Keratinocyte (primary cell): ENCODE results near the gene CFAP20. TPM values are rescaled to one million over a fixed set of nuclear protein-coding genes. Genes with fewer than 3 reads are reported as not detected.
A peak's percentile ranks its signal among the peaks of the same experiment; 100 is the strongest.

Experiments
- DNase-seq: peaks from one replicate; pipeline ENCODE4 v3.0.0-alpha.2; 2011; ENCODE audit warnings: low read depth, missing footprints, low spot score
- FAIRE-seq: peaks from 2 replicates; lab custom pipeline; 2011; peaks lifted over from hg19 to GRCh38; lab: Jason Lieb, UNC
- H2AFZ ChIP-seq: 2 replicates; pipeline ENCODE4 v1.6.0; 2012; ENCODE audit warnings: low read length, control low read depth, inconsistent platforms; ENCODE audit not compliant: control insufficient read depth
- H3K27ac ChIP-seq: 2 replicates; pipeline ENCODE4 v1.5.1; 2011; ENCODE audit warnings: low read length; ENCODE audit not compliant: control insufficient read depth, insufficient read depth
- H3K27me3 ChIP-seq: 3 replicates; pipeline ENCODE4 v1.6.0; 2011; ENCODE audit warnings: low read length; ENCODE audit not compliant: control insufficient read depth, insufficient read depth; ENCODE audit errors: extremely low read depth
- H3K36me3 ChIP-seq, 2 experiments: 2 replicates in 1 of 2; 3 replicates in 1 of 2; pipeline ENCODE4 v1.5.1; 2011; ENCODE audit warnings: low read length in 2 of 2, mild to moderate bottlenecking in 1 of 2; ENCODE audit not compliant: control insufficient read depth in 2 of 2, insufficient read depth in 2 of 2; ENCODE audit errors: extremely low read depth in 1 of 2
- H3K4me1 ChIP-seq: 3 replicates; pipeline ENCODE4 v1.5.1; 2011; ENCODE audit warnings: low read length; ENCODE audit not compliant: control insufficient read depth, insufficient read depth; ENCODE audit errors: extremely low read depth
- H3K4me2 ChIP-seq: 3 replicates; pipeline ENCODE4 v1.6.0; 2011; ENCODE audit warnings: low read depth, low read length; ENCODE audit not compliant: control insufficient read depth, insufficient read depth; ENCODE audit errors: extremely low read depth
- H3K4me3 ChIP-seq, 3 experiments: fragments of 200-600 bp in 1 of 3; sonication (generic) in 1 of 3; 2 replicates in 2 of 3; 3 replicates in 1 of 3; pipeline ENCODE4 v1.5.1; 2011 to 2016; ENCODE audit warnings: low read length in 3 of 3, mild to moderate bottlenecking in 3 of 3, control low read depth in 2 of 3, inconsistent platforms in 1 of 3, low read depth in 1 of 3, mixed read lengths in 1 of 3, mixed run types in 1 of 3, moderate library complexity in 1 of 3; ENCODE audit not compliant: control insufficient read depth in 2 of 3, insufficient read depth in 2 of 3; ENCODE audit errors: extremely low read depth in 1 of 3
- H3K79me2 ChIP-seq: 2 replicates; pipeline ENCODE4 v1.6.0; 2012; ENCODE audit warnings: low read length; ENCODE audit not compliant: control insufficient read depth, insufficient read depth
- H3K9ac ChIP-seq: 3 replicates; pipeline ENCODE4 v1.6.0; 2011; ENCODE audit warnings: low read length; ENCODE audit not compliant: control insufficient read depth, insufficient read depth; ENCODE audit errors: extremely low read depth
- H3K9me1 ChIP-seq: 3 replicates; pipeline ENCODE4 v1.6.0; 2011; ENCODE audit warnings: low read length; ENCODE audit not compliant: control insufficient read depth, insufficient read depth; ENCODE audit errors: extremely low read depth
- H3K9me3 ChIP-seq: 2 replicates; pipeline ENCODE4 v1.5.1; 2012; ENCODE audit warnings: low read depth, low read length; ENCODE audit not compliant: control insufficient read depth
- H4K20me1 ChIP-seq: 3 replicates; pipeline ENCODE4 v1.6.0; 2011; ENCODE audit warnings: low read length; ENCODE audit not compliant: control insufficient read depth, insufficient read depth; ENCODE audit errors: extremely low read depth
- EZH2 ChIP-seq: IDR thresholded peaks from one replicate; pipeline ENCODE4 v1.6.1; 2012; ENCODE audit warnings: inconsistent platforms, mild to moderate bottlenecking, low read length, moderate library complexity
- dilution Hi-C: fragments of 300-500 bp; cut with MboI; formaldehyde crosslinking; loops from one replicate; pipeline ENCODE4 v1.7.0; 2020; ENCODE audit warnings: low sequenced_read_pairs; ENCODE audit not compliant: extremely low pct_ligation_motif_present
- polyA plus RNA-seq, 5 experiments: library from polyadenylated mRNA; depleted of rRNA in 3 of 5; stranded (reverse) in 3 of 5; stranded (forward) in 1 of 5; unstranded in 1 of 5; fragments of >200 nt; gene quantifications; 1 replicate in 1 of 5; 2 replicates in 3 of 5; 3 replicates in 1 of 5; pipeline versions ENCODE4 v1.2.1 to v1.2.3, GENCODE V29; 2011 to 2012; ENCODE audit warnings: missing spikeins in 2 of 5, low read depth in 1 of 5, low replicate concordance in 1 of 5
- TF ChIP-seq, protein P1 (sequence below), 3 experiments: IDR thresholded peaks in 1 of 3; conservative IDR thresholded peaks in 1 of 3; optimal IDR thresholded peaks in 1 of 3; 2 replicates in 2 of 3; 3 replicates in 1 of 3; pipeline versions ENCODE3 to v1.5.1; 2011; ENCODE audit warnings: low read length in 3 of 3, mild to moderate bottlenecking in 3 of 3, moderate library complexity in 2 of 3, control low read depth in 1 of 3, inconsistent platforms in 1 of 3; ENCODE audit not compliant: insufficient read depth in 2 of 3; ENCODE audit errors: extremely low read depth in 1 of 3

CFAP20 gene
- polyA plus RNA-seq, 1 donor (not counting 4 experiments of a cell fraction or from before 2014, with no cell fraction given), result 52.0 TPM

DNA sequence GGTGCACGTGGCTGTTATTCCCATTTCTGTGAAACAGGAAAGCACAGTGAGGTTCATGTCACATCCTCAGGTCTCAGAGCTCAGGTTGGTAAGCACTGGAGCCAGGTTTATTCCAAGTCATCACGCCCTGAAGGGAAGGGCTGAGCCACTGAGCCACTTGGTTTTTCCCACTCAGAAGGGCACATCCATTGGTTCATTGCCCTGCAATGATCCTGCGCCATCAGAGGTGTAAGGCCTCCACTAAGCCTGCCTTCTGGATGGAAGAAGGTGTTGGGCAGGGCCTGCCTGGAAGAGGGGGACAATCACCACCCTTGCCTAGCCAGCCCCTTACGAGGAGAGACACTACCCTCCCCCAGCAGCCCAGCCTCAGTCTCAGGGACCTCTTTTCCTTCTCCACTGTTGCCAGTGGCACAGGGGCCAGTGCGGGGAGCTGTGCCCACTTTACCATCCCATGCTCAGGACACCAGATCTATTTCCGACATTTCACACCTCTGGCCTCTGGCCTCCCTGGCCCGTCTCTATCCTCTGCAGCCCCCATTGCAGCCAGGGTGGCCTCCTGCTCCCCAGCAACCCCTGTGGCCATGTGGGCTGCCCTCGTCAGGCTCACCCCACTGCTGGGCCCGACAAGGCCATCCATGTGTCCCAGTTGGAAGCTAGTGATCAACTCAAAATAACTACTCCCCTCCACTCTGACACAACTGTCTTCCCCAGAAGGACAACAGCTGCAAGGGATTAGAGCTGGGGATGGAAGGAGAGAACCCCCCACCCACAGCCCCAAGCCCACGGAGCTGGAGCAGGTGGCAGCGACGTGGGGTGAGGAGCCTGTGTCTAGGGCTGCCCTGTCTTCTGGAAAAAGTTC is 29.9 kb downstream of the CFAP20 start:
- Histone ChIP-seq H2AFZ (no peak overlapping the region), H3K9ac (no peak overlapping the region), H4K20me1 (no peaks in the 10 kb centered on the region), H3K36me3 (no peaks in the 10 kb centered on the region), H3K9me1 (no peaks in the 10 kb centered on the region), H3K27me3 (no peaks in the 10 kb centered on the region), H3K27ac (no peak overlapping the region), H3K79me2 (no peaks in the 10 kb centered on the region), H3K4me2 (no peak overlapping the region), H3K4me3 (no peak overlapping the region), H3K4me1 (peaks cover 12% of the 10 kb centered on the region), H3K9me3 (no peaks in the 10 kb centered on the region)
- dilution Hi-C loops, result no loop called here
- DNase-seq, result no peak
- TF ChIP-seq EZH2, result no peak
- TF ChIP-seq, protein P1, sequence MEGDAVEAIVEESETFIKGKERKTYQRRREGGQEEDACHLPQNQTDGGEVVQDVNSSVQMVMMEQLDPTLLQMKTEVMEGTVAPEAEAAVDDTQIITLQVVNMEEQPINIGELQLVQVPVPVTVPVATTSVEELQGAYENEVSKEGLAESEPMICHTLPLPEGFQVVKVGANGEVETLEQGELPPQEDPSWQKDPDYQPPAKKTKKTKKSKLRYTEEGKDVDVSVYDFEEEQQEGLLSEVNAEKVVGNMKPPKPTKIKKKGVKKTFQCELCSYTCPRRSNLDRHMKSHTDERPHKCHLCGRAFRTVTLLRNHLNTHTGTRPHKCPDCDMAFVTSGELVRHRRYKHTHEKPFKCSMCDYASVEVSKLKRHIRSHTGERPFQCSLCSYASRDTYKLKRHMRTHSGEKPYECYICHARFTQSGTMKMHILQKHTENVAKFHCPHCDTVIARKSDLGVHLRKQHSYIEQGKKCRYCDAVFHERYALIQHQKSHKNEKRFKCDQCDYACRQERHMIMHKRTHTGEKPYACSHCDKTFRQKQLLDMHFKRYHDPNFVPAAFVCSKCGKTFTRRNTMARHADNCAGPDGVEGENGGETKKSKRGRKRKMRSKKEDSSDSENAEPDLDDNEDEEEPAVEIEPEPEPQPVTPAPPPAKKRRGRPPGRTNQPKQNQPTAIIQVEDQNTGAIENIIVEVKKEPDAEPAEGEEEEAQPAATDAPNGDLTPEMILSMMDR (optimal IDR thresholded peaks at IDR 0.05 in 1 of 3, IDR thresholded peaks at IDR 0.05 in 1 of 3, conservative IDR thresholded peaks at IDR 0.05 in 1 of 3; ENCODE audit: extremely low read depth in 1 of 3, insufficient read depth in 2 of 3, low read length in 3 of 3), result no peak
- no peak for FAIRE-seq

DNA sequence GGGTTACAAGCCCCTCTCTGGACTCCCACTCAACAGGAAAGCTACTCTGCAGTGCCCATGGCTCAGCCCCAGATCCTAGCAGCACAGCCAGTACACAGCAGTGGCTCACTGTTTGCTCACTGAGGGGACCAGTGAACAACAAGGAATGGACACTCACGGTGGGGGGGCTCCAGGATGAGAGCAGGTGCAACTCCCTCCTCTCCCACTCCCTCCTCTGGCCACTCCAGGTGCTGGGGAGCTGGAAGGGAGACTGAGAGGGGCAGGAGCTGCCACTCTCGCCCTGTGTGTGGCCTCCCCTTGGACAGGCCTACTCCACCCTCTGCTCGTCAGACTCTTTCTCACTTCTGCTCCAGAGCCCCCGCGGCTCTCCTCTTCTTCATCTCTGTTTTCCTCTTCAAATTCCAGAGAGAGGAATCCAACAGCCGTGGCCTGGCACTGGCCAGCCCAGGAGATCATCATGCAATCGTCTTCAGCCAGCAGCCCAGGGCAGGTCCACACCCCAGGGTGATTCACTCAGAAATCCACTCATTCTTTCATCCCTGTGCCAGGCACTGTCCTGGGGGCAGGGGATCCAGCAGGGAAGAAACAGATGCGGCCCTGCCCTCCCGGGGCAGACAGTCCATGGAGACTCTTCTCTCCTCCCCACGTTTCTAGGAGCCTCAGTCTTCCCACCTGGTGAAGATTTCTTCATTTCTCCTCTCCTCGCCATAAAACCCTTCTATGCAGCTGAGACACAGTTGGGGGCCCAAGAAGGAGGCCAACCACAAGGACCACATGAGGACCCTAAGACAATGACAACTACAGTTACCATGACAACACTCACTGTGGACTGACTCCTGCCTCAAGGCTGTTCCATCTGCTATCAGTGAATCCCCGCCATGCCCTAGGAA is 30.7 kb downstream of the CFAP20 start:
- no peak overlapping the region for H3K27ac ChIP-seq
- H3K36me3 ChIP-seq, result no peaks in the 10 kb centered on the region
- H2AFZ ChIP-seq, result no peak overlapping the region
- H3K9me3 ChIP-seq, result no peaks in the 10 kb centered on the region
- peaks cover 12% of the 10 kb centered on the region for H3K4me1 ChIP-seq
- no peak overlapping the region for H3K9ac ChIP-seq
- FAIRE-seq (no peak), DNase-seq (no peak)
- H4K20me1 ChIP-seq, result no peaks in the 10 kb centered on the region
- H3K79me2 ChIP-seq, result no peaks in the 10 kb centered on the region
- no peaks in the 10 kb centered on the region for H3K9me1 ChIP-seq
- peak overlapping the region; percentile 29 for H3K4me2 ChIP-seq
- TF ChIP-seq EZH2, result no peak
- TF ChIP-seq, protein P1 (optimal IDR thresholded peaks at IDR 0.05 in 1 of 3, IDR thresholded peaks at IDR 0.05 in 1 of 3, conservative IDR thresholded peaks at IDR 0.05 in 1 of 3; ENCODE audit: extremely low read depth in 1 of 3, insufficient read depth in 2 of 3, low read length in 3 of 3), result no peak
- H3K4me3 ChIP-seq, result peak overlapping the region in 1 of 3 experiments; percentile 13
- H3K27me3 ChIP-seq, result peaks cover 4% of the 10 kb centered on the region
- dilution Hi-C loops, result no loop called here
